ENCODE results near the gene MAFF. TPM values are rescaled to one million over a fixed set of nuclear protein-coding genes. Genes with fewer than 3 reads are reported as not detected.
"Not testable (repeated sequence)": the region's sequence is repeated elsewhere in the genome, so short reads cannot be mapped to it uniquely, and the experiment has no call there.

The MAFF gene
- polyA plus RNA-seq, 1 donor from 2014 or later, result 1.5 TPM

DNA sequence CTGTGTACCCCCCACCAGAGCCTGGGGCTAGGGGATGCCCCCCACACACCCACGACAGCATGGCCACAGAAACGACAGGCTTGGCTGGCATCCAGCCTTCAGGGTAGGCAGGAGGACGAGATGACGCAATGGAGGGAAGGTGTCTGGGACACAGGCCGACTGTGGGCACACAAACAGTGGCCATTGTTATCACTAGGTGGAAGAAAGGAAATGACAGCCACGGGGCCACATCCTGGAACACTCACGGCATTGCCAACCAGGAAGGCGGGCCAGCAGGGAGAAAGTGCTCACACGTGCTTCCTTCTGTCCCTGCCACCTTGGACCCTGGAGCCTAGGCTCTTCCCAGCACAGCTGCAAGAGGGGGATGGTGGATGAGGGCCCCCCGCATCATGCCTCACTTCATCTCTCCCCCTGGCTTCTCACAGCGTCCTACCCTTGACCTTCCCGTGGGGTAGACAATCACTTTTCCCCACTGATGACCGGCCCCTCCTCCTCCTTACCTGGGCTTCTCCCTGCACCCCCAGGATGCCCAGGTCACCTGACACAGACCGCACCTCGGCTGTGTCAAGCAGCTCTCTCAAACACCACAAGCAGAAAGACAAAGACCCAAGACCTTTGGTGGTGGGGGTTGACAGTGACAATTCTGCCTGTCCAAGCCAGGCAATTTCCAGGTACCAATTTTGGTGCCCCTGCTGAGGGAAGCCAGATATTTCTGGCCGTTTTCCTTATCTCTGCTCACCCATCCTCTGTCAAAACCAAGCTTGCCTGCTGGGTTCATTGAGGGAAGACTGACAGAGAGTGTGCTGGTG, 28.8 kb upstream of the MAFF start:
- Mint-ChIP-seq H3K4me3 (no peak overlapping the region), H3K27me3 (no peaks in the 10 kb centered on the region), H3K9me3 (no peaks in the 10 kb centered on the region), H3K36me3 (peaks cover 3% of the 10 kb centered on the region), H3K27ac (peak overlapping the region in 1 of 3 donors; percentile 27), H3K4me1 (peaks cover 0 to 12% (median 4%) of the 10 kb centered on the region in 3 donors)

DNA sequence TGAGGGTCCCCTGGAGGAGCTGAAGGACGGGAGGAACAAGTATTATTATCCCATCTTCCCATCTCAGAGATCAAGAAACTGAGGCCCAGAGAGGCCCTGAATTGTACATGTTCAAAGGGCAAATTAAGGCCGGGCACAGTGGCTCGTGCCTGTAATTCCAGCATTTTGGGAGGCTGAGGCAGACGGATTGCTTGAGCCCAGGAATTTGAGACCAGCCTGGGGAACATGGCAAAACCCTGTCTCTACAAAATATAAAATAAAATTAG, 28.2 kb upstream of the MAFF start:
- Mint-ChIP-seq H3K9me3 (no peaks in the 10 kb centered on the region), H3K36me3 (peaks cover 3% of the 10 kb centered on the region), H3K27me3 (no peaks in the 10 kb centered on the region), H3K4me3 (no peak overlapping the region), H3K4me1 (peaks cover 0 to 12% (median 4%) of the 10 kb centered on the region in 3 donors), H3K27ac (no peak overlapping the region)

DNA sequence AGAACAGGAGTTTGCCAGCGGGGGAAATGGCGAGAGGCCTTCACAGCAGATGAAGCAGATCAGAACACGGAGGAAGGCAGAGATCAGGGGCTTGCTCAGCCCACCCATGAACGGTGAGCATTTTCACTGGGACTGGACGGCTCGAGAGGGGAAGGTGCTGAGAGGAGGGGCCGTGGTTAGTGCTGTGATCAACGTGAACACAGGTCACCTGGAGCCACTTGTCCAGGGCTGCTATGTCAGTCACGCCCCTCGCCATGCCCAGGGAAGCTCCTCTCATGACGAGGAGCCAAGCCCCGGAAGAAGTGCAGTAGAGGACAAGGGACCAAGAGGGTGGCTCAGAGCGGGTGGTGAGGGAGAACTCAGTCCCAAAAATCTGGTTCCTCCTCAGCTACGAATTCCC, 27.2 kb upstream of the MAFF start:
- peaks cover 1% of the 10 kb centered on the region for H3K36me3 Mint-ChIP-seq
- H3K9me3 Mint-ChIP-seq, result no peaks in the 10 kb centered on the region
- H3K4me3 Mint-ChIP-seq, result no peak overlapping the region
- H3K27ac Mint-ChIP-seq, result no peak overlapping the region
- H3K27me3 Mint-ChIP-seq, result no peaks in the 10 kb centered on the region
- peaks cover 0 to 17% (median 7%) of the 10 kb centered on the region in 3 donors for H3K4me1 Mint-ChIP-seq

DNA sequence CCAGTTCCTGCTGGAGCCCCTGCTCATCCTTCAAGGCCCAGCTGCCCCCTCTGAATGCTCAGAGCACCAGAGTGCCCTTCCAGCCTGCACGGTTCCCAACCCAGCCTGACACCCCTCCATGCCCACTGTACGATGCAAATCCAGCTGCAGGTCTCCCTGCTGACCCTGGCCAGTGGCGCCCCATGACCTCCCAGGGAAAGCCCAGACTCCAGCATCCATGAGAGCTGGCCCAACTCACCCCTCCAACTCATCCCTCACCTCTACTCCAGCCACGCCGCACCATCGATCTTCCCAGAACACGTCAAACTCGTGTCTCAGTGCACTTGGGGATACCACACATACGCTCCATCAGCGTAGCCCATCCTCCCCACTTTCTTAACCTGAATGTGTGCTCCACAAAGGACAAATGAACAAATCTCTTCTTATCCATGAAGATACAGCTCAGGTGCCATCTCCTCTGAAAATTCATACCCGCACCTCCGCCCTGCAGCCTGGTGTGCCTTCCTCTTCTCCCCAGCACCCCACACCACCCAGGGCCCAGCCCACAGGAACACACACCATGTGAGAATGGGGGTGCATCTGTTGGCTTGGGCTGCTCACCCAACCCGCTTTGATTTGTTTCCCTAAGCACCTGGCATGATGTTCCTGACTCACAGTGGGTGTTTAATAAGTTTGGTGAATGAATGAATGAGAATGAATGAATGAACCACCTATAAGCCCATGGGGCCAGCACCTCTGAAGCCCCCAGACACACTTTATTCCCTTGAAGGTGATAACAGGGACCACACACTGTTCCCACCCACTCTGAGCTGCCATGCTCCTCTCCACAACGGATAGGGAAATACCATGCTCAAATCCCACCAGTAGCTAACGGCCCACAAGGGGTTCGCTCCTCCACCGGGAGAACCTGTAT, 26.3 kb upstream of the MAFF start:
- Mint-ChIP-seq H3K27me3 (no peaks in the 10 kb centered on the region), H3K4me1 (peaks cover 8 to 25% (median 15%) of the 10 kb centered on the region in 3 donors), H3K9me3 (no peaks in the 10 kb centered on the region), H3K36me3 (peaks cover 1% of the 10 kb centered on the region), H3K27ac (peak overlapping the region in 2 of 3 donors; percentile 9 to 78), H3K4me3 (peak overlapping the region in 1 of 4 donors; percentile 77)

DNA sequence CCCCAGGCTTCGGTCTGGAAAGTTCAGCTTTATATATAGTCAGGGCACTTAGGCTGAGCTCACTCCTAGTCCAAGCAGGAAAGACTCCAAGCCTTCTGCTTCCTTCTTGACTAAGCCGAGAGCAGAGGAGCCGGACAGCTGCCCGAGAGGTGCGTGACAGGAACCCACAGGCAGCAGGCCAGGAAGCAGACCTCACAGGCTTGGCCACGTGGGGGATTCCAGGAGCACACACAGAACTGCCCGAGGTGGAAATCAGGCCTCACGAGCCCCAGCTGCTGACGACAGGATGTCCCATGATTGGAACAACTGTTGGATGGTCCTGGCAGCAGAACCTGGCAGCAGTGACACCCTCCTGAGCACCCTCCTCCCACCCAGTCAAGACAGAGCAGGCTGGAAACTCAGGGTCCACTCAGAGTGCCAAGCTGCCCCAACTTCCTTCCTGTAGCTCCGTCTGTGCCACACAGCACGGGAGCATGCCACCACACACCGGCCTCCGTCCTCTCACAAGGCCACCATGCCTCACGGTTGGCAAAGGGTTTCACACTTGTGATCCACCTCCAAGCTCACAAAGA, 25.5 kb upstream of the MAFF start:
- H3K9me3 Mint-ChIP-seq, result no peaks in the 10 kb centered on the region
- peak overlapping the region in 1 of 3 donors; percentile 78 for H3K27ac Mint-ChIP-seq
- peaks cover 1% of the 10 kb centered on the region for H3K36me3 Mint-ChIP-seq
- H3K4me3 Mint-ChIP-seq, result peak overlapping the region in 1 of 4 donors; percentile 70
- no peaks in the 10 kb centered on the region for H3K27me3 Mint-ChIP-seq
- peaks cover 15 to 33% (median 20%) of the 10 kb centered on the region in 3 donors for H3K4me1 Mint-ChIP-seq

DNA sequence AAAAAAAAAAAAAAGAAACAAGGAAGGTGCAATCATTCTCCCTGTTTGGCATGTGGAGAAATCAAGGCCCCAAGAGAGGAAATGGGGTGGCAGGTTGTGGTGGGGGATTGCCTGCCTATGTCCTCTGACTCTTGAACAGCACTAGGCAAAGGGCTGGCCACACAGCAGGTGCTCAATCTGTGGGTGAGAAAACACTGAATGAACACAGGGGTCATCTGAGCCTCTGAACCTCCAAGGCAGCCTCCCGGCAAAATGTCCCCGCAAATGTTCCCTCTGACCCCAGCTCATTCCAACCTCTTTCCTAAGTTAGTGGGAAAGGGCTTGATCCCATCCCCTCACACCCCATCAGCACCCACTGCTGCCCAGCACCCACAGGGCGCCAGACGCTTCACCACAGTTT, 24.8 kb upstream of the MAFF start:
- peaks cover 23 to 38% (median 28%) of the 10 kb centered on the region in 3 donors for H3K4me1 Mint-ChIP-seq
- H3K27ac Mint-ChIP-seq, result peak overlapping the region in 1 of 3 donors; percentile 62
- H3K4me3 Mint-ChIP-seq, result no peak overlapping the region
- no peaks in the 10 kb centered on the region for H3K27me3 Mint-ChIP-seq
- H3K36me3 Mint-ChIP-seq, result peaks cover 1% of the 10 kb centered on the region
- H3K9me3 Mint-ChIP-seq, result no peaks in the 10 kb centered on the region

DNA sequence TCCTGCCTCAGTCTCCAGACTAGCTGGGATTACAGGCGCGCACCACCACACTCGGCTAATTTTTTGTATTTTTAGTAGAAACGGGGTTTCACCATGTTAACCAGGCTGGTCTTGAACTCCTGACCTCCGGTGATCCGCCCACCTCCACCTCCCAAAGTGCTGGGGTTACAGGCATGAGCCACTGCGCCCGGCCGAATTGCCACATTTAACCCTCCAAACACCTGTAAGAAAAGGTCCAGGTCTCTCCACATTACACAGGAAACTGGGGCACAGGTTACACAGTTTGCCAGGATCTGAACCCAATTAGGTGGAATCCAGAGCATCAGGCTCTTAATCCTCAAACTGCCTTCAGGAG, 24.2 kb upstream of the MAFF start:
- H3K36me3 Mint-ChIP-seq, H3K9me3 Mint-ChIP-seq, H3K27me3 Mint-ChIP-seq, H3K4me3 Mint-ChIP-seq: not testable (repeated sequence)
- peaks cover 23 to 39% (median 28%) of the 10 kb centered on the region in 3 donors for H3K4me1 Mint-ChIP-seq
- peak overlapping the region in 2 of 3 donors; percentile 28 to 62 for H3K27ac Mint-ChIP-seq

DNA sequence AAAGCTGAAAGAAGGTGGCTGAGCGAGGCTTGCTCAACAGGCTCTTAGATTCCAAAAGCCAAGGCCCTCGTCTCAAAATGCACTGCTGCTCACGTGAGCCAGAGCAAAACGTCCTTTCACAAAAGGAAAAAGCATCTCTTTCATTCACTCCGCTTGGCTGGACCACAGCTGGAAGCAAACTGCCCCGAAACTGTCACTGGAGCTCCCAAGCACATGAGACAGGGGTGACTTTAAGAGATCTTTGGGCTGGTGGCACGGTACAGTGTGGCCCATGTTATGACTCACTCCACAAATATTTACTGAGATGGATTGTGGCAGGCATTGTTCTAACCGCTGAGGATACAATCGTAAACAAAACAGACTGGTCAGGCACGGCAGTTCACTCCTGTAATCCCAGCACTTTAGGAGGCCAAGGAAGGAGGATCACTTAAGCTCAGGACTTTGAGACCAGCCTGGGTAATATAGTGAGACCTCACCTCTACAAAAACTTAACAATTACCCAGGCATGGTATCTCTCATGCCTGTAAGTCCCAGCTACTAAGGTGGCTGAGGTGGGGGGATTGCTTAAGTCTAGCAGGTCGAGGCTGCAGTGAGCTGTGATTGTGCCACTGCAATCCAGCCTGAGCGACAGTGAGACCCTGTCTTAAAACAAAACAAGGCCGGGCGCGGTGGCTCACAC, 23.7 kb upstream of the MAFF start:
- H3K27ac Mint-ChIP-seq, result peak overlapping the region in 2 of 3 donors; percentile 28 to 67
- H3K9me3 Mint-ChIP-seq, result no peaks in the 10 kb centered on the region
- H3K27me3 Mint-ChIP-seq, result no peaks in the 10 kb centered on the region
- H3K4me3 Mint-ChIP-seq, result peak overlapping the region in 1 of 4 donors; percentile 22
- H3K4me1 Mint-ChIP-seq, result peaks cover 23 to 40% (median 28%) of the 10 kb centered on the region in 3 donors
- peaks cover 1% of the 10 kb centered on the region for H3K36me3 Mint-ChIP-seq

DNA sequence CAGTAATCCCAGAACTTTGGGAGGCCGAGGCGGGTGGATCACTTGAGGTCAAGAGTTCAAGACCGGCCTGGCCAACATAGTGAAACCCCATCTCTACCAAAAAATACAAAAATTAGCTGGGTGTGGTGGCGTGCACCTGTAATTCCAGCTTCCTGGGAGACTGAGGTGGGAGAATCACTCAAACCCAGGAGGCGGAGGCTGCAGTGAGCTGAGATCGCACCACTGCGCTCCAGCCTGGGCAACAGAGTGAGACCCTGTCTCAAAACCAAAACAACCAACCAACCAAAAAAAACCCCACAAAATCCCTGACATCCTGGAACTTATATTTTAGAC, 23.2 kb upstream of the MAFF start:
- not testable (repeated sequence) for H3K9me3 Mint-ChIP-seq, H3K36me3 Mint-ChIP-seq, H3K27me3 Mint-ChIP-seq
- peak overlapping the region in 1 of 4 donors; percentile 57 for H3K4me3 Mint-ChIP-seq
- H3K4me1 Mint-ChIP-seq, result peaks cover 23 to 38% (median 28%) of the 10 kb centered on the region in 3 donors
- peak overlapping the region in 1 of 3 donors; percentile 22 for H3K27ac Mint-ChIP-seq

DNA sequence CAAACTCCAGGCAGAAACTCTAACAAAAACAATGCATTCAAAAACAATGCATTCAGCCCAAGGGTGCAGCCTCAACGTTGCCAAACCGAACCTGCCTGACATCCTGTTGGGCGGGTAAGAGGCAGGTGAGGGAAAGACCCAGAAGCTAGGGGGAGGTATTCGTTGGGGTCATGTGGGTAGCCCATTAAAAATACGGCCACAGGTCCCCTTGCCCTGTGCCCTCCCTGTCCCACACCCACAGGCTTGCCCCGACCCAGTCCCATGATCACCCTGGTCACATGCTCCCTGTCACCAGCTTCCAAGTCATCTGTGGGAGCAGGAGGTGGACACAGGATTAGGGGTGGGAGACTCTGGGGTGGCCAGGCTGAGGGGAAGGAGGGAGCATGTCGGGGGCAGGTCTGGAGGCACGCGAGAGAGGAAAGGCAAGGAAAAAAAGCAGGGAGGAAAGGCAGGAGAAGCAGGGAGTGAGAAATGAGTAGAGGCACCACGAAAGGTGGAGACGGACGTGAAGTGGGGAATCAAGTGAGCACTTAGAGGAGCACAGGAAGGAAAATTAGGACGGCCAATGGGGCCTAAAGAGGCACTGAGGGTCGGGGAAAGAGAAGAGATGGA, 20.8 kb upstream of the MAFF start:
- H3K4me1 Mint-ChIP-seq, result peaks cover 23 to 37% (median 29%) of the 10 kb centered on the region in 3 donors
- peak overlapping the region; percentile 88 to 93 (median 91) for H3K27ac Mint-ChIP-seq
- peak overlapping the region; percentile 85 to 97 (median 92) for H3K4me3 Mint-ChIP-seq
- H3K9me3 Mint-ChIP-seq, result no peaks in the 10 kb centered on the region
- H3K36me3 Mint-ChIP-seq, result no peaks in the 10 kb centered on the region
- H3K27me3 Mint-ChIP-seq, result peaks cover 2% of the 10 kb centered on the region

DNA sequence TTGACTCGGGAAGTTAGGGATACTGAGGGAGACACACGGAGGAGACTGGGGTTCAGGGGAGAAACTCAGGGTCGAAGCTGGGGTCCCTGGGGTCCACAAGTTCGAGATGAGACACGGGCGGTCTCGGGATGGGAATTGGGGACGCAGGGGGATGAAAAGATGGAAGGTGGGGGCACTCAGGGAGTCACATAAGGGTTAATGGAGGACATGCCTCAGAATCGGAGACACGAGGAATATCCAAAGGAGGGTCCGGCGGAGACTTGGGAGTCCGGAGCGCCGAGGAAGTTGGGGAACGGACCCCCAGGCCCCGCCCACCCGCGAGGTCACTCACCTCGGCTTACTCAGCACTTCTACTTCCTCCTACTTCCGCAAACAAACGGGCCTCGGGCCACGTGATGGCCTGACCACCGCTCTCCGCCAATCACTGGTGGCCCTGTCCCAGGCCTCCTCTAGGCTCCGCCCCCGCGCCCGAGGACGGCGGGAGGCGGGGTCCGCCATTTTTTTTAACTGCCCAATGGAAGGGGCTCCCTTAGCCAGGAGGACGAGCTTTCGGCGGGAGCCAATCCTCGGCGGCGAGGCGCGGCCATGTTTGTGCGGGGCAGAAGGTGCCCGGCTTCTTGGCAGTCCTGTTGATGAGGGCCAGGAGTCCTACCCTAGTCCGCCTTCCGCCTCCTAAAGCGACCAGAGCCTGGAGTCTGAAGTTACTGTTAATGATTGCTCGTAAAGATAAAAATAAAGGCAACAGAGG, 20.2 kb upstream of the MAFF start, which contains the start of gene PLA2G6:
PLA2G6 (minus strand) TSS at position 378 of the 748 bp plus-strand sequence. CDS start 12,404 bp downstream, outside the sequence.
- Mint-ChIP-seq H3K9me3 (no peaks in the 10 kb centered on the region), H3K4me3 (peak within 1 kb of the TSS; percentile 85 to 97 (median 92)), H3K4me1 (peaks cover 23 to 33% (median 30%) of the 10 kb centered on the region in 3 donors), H3K27me3 (peaks cover 7% of the 10 kb centered on the region), H3K36me3 (no peaks in the 10 kb centered on the region), H3K27ac (peak within 1 kb of the TSS; percentile 88 to 93 (median 91))

DNA sequence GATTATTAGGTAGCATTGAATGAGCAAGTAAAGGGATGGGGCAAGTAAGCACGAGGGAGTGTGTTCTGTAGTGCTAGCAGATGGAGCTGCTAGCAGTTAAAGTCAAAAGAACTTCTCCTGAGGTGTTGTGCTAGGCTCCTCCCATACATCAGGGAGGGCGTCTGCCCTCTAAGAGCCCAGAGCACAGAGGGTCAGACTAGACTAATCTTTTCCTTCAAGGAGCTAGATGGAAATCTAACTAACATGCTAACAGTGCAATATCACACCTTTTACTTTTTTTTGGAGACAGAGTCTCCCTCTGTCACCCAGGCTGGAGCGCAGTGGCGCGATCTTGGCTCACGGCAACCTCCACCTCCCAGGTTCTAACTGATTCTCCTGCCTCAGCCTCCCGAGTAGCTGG, 17.0 kb upstream of the MAFF start:
- Mint-ChIP-seq H3K27ac (no peak overlapping the region), H3K4me1 (peaks cover 22 to 23% (median 22%) of the 10 kb centered on the region in 3 donors), H3K9me3 (peaks cover 0 to 2% (median 0%) of the 10 kb centered on the region in 3 donors), H3K27me3 (peaks cover 9% of the 10 kb centered on the region), H3K36me3 (no peaks in the 10 kb centered on the region), H3K4me3 (no peak overlapping the region)

DNA sequence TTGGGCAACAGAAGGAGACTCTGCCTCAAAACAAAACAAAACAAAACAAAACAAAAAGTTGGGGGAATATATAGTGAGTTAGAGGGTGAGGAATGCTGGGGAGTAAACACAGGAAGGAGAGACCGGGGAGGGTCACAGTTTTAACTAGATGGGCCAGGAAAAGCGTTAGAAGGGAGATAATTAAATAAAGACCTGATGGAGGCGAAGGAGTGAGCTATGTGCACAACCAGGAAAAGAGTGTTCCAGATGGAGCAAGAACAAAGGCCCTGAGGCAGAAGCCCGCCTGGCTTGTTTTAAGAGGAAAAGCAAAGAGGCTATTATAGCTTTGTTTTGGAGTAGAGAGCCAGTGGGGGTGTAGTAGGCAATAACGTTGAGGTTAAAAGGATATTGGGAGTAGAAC, 15.4 kb upstream of the MAFF start:
- no peak overlapping the region for H3K4me3 Mint-ChIP-seq
- no peaks in the 10 kb centered on the region for H3K36me3 Mint-ChIP-seq
- H3K27me3 Mint-ChIP-seq, result peaks cover 9% of the 10 kb centered on the region
- H3K9me3 Mint-ChIP-seq, result peaks cover 0 to 2% (median 0%) of the 10 kb centered on the region in 3 donors
- no peak overlapping the region for H3K27ac Mint-ChIP-seq
- peaks cover 6 to 9% (median 7%) of the 10 kb centered on the region in 3 donors for H3K4me1 Mint-ChIP-seq

Data from IgD-negative memory B cell (primary cell).